GM12878 (cell line): ENCODE results near the gene CAPN7.

ENCODE experiments used
- GATAD2B ChIP-seq: fragments of 450-650 bp; conservative IDR thresholded peaks from 2 replicates; pipeline ENCODE4 v1.6.1; 2017; ENCODE audit warnings: low read depth, mild to moderate bottlenecking, moderate library complexity
- JUND ChIP-seq: IDR thresholded peaks from 2 replicates; pipeline ENCODE4 v1.6.1; 2012; ENCODE audit warnings: low read depth, mild to moderate bottlenecking, low read length, improper control_type of control experiment, moderate library complexity
- MEF2A ChIP-seq: IDR thresholded peaks from 2 replicates; pipeline ENCODE4 v1.6.1; 2011; ENCODE audit warnings: low read depth, mild to moderate bottlenecking, low read length, moderate library complexity; ENCODE audit not compliant: insufficient read depth
- MYC ChIP-seq: IDR thresholded peaks from 2 replicates; pipeline ENCODE4 v1.6.1; 2011; ENCODE audit warnings: mild to moderate bottlenecking, low read length, moderate library complexity, inconsistent platforms; ENCODE audit not compliant: insufficient read depth, insufficient replicate concordance, insufficient read length, severe bottlenecking
- PKNOX1 ChIP-seq: fragments of 450-650 bp; IDR thresholded peaks from 2 replicates; pipeline ENCODE4 v1.6.1; 2016; ENCODE audit warnings: mild to moderate bottlenecking
- POU2F2 ChIP-seq: IDR thresholded peaks from 3 replicates; pipeline ENCODE4 v1.6.1; 2011; ENCODE audit warnings: low read depth, mild to moderate bottlenecking, low read length, borderline replicate concordance
- SIN3A ChIP-seq: IDR thresholded peaks from 2 replicates; pipeline ENCODE4 v1.6.1; 2012; ENCODE audit warnings: low read depth, low read length, improper control_type of control experiment
- TF ChIP-seq, protein P1 (sequence below), 3 experiments: IDR thresholded peaks in 2 of 3; conservative IDR thresholded peaks in 1 of 3; 2 replicates each; pipeline ENCODE4 v1.5.1; 2011; ENCODE audit warnings: low read depth in 3 of 3, low read length in 3 of 3, mild to moderate bottlenecking in 3 of 3, control low read depth in 2 of 3, moderate library complexity in 2 of 3, inconsistent platforms in 1 of 3, mixed read lengths in 1 of 3; ENCODE audit not compliant: control insufficient read depth in 2 of 3, insufficient read depth in 1 of 3; ENCODE audit errors: extremely low read depth in 1 of 3

- TF ChIP-seq SIN3A (no peak), MEF2A (no peak), JUND (no peak), GATAD2B (no peak), PKNOX1 (no peak), MYC (no peak), POU2F2 (no peak)
- TF ChIP-seq, protein P1, sequence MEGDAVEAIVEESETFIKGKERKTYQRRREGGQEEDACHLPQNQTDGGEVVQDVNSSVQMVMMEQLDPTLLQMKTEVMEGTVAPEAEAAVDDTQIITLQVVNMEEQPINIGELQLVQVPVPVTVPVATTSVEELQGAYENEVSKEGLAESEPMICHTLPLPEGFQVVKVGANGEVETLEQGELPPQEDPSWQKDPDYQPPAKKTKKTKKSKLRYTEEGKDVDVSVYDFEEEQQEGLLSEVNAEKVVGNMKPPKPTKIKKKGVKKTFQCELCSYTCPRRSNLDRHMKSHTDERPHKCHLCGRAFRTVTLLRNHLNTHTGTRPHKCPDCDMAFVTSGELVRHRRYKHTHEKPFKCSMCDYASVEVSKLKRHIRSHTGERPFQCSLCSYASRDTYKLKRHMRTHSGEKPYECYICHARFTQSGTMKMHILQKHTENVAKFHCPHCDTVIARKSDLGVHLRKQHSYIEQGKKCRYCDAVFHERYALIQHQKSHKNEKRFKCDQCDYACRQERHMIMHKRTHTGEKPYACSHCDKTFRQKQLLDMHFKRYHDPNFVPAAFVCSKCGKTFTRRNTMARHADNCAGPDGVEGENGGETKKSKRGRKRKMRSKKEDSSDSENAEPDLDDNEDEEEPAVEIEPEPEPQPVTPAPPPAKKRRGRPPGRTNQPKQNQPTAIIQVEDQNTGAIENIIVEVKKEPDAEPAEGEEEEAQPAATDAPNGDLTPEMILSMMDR (IDR thresholded peaks at IDR 0.05 in 2 of 3, conservative IDR thresholded peaks at IDR 0.05 in 1 of 3; ENCODE audit: control insufficient read depth in 2 of 3, extremely low read depth in 1 of 3, insufficient read depth in 1 of 3, low read depth in 3 of 3, low read length in 3 of 3), result no peak
Observed at GRCh38 chr3:15258720-15259119, 52.7 kb downstream of the CAPN7 start.
